Measurements from ENCODE around the gene PRICKLE2. TPM values are rescaled to one million over a fixed set of nuclear protein-coding genes. Genes with fewer than 3 reads are reported as not detected.

Gene PRICKLE2
- total RNA-seq, 2 donors from 2014 or later = 27.9 to 42.3 TPM

GRCh38 chr3:64046592-64046991, 178.7 kb downstream of the PRICKLE2 start:
- no peak for TF ChIP-seq CTCF (IDR thresholded peaks at IDR 0.05)
- DNase-seq (ENCODE audit: low spot score) (no peak), ATAC-seq (ENCODE audit: insufficient number of reproducible peaks, low FRiP score, low read depth) (no peak)
- Histone ChIP-seq H3K36me3 (no peaks in the 10 kb centered on the region), H3K27me3 (replicated peaks; ENCODE audit: insufficient read depth) (no peaks in the 10 kb centered on the region), H3K9me3 (no peaks in the 10 kb centered on the region), H3K27ac (no peak overlapping the region), H3K4me3 (no peak overlapping the region), H3K4me1 (ENCODE audit: control insufficient read depth in 1 of 2, low read depth in 2 of 2) (no peaks in the 10 kb centered on the region)

DNA sequence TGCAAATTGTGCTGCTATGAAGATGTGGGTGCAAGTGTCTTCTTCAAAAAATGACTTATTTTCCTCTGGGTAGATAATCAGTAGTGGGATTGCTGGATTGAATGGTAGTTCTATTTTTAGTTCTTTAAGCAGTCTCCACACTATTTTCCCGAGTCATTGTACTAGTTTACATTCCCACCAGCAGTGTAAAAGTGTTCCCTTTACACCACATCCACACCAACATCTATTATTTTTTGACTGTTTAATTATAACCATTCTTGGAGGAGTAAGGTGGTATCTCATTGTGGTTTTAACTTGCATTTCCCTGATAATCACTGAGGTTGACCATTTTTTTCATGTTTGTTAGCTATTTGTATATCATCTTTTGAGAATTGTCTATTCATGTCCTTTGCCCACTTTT, 182.3 kb downstream of the PRICKLE2 start:
- no peak for DNase-seq (ENCODE audit: low spot score)
- no peaks in the 10 kb centered on the region for H3K36me3 ChIP-seq
- no peaks in the 10 kb centered on the region for H3K9me3 ChIP-seq
- no peak overlapping the region for H3K27ac ChIP-seq
- no peaks in the 10 kb centered on the region for H3K27me3 ChIP-seq (replicated peaks; ENCODE audit: insufficient read depth)
- no peaks in the 10 kb centered on the region for H3K4me1 ChIP-seq (ENCODE audit: control insufficient read depth in 1 of 2, low read depth in 2 of 2)
- ATAC-seq (ENCODE audit: insufficient number of reproducible peaks, low FRiP score, low read depth) = no peak
- no peak overlapping the region for H3K4me3 ChIP-seq
- no peak for TF ChIP-seq CTCF (IDR thresholded peaks at IDR 0.05)

Other genes with a start within 250 kb of the PRICKLE2 start
- gene PSMD6, start 202.0 kb downstream of the PRICKLE2 start, total RNA-seq = 10 to 100 TPM; 54.4 to 70.3 TPM

Data from thoracic aorta (tissue), 2 donors.